Measurements from ENCODE around the gene ZNF37A. TPM values are rescaled to one million over a fixed set of nuclear protein-coding genes. Genes with fewer than 3 reads are reported as not detected.
"Not testable (repeated sequence)": the region's sequence is repeated elsewhere in the genome, so short reads cannot be mapped to it uniquely, and the experiment has no call there.

ZNF37A gene
- 20.0 TPM for total RNA-seq

- FAIRE-seq: no peak
- peak; percentile 81 to 84 for DNase-seq (ENCODE audit: low spot score in 2 of 2)
Observed at GRCh38 chr10:38094158-38094926, at the start of gene ZNF37A. TSS of gene ZNF37A (plus strand) at chr10:38094337. CDS start at chr10:38096618, 2,281 bp downstream.

DNA sequence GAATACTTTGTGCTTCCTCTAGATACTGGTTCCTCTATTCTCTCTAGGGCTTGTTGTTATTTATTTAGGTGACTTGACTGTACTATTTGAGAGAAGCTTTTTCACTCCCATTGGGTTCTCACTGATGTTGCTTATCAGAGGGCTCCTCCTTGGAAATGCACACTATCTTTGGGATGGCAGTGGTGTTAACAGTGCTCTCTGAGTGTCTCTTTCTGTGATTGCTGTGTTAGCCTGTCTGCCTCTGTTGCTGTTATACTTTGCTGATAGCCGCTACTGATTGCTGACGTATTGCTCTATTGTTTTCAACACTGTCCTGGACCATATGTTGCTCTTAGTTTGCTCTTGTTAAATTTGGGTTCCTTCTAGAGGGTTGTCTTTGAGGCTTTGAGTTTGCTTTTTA is 49.0 kb upstream of the ZNF37A start:
- no peak for FAIRE-seq
- no peak for DNase-seq (ENCODE audit: low spot score in 2 of 2)

- DNase-seq (ENCODE audit: low spot score in 2 of 2) (no peak), FAIRE-seq (no peak)
Observed at GRCh38 chr10:38047666-38048065, 46.5 kb upstream of the ZNF37A start.

GRCh38 chr10:38050212-38050611 is 43.9 kb upstream of the ZNF37A start:
- DNase-seq (ENCODE audit: low spot score in 2 of 2): no peak
- FAIRE-seq: no peak

DNA sequence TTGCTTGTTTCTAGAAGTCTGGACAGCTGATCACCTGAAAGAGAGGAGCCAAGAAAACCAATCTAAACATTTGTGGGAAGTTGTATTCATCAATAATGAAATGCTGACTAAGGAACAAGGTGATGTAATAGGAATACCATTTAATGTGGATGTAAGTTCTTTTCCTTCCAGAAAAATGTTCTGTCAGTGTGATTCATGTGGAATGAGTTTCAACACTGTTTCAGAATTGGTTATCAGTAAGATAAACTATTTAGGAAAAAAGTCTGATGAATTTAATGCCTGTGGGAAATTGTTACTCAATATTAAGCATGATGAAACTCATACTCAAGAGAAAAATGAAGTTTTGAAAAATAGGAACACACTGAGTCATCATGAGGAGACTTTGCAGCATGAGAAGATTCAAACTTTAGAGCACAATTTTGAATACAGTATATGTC is 39.8 kb upstream of the ZNF37A start:
- DNase-seq (ENCODE audit: low spot score in 2 of 2): no peak
- no peak for FAIRE-seq

DNA sequence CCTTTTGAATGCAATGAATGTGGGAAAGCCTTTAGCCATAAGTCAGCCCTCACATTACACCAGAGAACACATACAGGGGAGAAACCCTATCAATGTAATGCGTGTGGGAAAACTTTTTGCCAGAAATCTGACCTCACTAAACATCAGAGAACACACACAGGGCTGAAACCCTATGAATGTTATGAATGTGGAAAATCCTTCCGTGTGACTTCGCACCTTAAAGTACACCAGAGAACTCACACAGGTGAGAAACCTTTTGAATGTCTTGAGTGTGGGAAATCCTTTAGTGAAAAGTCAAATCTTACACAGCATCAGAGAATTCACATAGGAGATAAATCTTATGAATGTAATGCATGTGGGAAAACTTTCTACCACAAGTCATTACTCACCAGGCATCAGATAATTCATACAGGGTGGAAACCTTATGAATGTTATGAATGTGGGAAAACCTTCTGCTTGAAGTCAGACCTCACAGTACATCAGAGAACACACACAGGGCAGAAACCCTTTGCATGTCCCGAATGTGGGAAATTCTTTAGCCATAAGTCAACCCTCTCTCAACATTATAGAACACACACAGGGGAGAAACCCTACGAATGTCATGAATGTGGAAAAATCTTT is 38.8 kb upstream of the ZNF37A start:
- not testable (repeated sequence) for DNase-seq (ENCODE audit: low spot score in 2 of 2); FAIRE-seq

- not testable (repeated sequence) for DNase-seq (ENCODE audit: low spot score in 2 of 2); FAIRE-seq
Observed at GRCh38 chr10:38069663-38070062, 24.5 kb upstream of the ZNF37A start.

- FAIRE-seq: no peak
- DNase-seq (ENCODE audit: low spot score in 2 of 2): no peak
Observed at GRCh38 chr10:38070501-38070900, 23.6 kb upstream of the ZNF37A start.

- FAIRE-seq: no peak
Observed at GRCh38 chr10:38072552-38072951, 21.6 kb upstream of the ZNF37A start.

DNA sequence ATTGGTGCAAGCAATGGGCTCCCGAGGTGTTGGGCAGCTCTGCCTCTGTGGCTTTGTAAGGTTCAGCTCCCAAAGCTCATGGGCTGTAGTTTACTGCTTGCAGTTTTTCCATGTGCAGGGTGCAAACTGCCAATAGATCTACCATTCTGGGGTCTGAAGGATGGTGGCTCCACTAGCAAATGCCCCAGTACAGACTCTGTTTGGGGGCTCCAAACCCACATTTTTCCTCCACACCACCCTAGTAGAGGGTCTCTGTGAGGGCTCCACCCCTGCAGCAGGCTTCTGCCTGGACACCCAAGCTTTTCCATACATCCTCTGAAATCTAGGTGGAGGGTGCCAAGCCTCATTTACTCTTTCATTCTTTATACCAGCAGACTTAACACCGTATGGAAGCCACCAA is 17.4 kb upstream of the ZNF37A start:
- FAIRE-seq (no peak), DNase-seq (ENCODE audit: low spot score in 2 of 2) (no peak)

More at GRCh38 chr10:38072552-38072951, 21.6 kb upstream of the ZNF37A start:
- DNase-seq (ENCODE audit: low spot score in 2 of 2): no peak

- DNase-seq (ENCODE audit: low spot score in 2 of 2); FAIRE-seq: not testable (repeated sequence)
Observed at GRCh38 chr10:38093318-38093717, 819 bp upstream of the ZNF37A start.

DNA sequence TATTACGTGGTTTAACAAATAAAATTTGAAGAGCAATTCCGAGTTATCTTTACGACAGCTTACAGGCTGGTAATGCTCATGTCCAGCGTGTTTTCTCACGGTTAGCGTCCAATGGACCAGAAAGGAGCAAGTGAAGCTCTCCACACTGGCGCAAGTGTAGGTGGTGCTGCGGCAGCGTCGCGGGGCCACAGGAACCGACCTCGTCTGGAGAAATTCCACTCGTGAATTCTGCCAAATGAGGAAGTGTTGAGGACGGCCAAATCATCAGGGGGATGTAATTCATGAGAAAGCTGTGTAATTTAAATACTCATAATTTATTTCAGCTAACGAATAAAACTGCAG is 350 bp upstream of the ZNF37A start:
- DNase-seq (ENCODE audit: low spot score in 2 of 2): no peak
- FAIRE-seq: no peak

DNA sequence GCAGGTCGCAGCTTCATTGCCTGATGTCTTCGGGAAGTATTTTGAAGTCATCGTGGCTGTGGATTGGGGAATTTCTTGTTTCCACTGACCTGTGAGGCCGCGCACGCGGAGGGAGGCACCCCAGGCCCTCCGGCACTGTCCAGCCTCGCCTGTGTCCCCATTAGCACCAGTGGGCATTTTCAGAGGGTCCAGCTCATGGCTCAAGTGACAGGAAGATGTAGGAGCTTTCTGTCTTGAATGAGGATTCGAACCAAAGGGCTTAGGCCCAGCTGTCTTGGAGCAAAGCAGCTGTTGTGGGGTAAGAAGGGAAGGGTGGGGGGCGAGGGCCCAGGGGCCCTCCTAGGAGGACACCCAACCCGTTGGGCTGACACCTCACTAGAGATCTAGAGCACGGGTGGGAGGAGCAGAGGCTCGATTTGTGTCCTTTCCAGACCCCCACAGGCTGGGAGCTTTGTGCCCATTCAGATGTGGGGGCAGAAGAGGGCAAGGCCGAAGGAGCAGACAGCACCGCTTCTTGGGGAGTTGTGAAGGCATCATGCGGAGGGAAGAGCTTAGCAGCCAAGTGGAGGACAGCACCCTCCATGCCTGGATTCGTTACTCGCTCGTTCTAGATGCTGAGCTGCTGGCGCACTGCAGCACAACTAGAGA is 914 bp downstream of the ZNF37A start:
- FAIRE-seq (no peak), DNase-seq (ENCODE audit: low spot score in 2 of 2) (no peak)

DNA sequence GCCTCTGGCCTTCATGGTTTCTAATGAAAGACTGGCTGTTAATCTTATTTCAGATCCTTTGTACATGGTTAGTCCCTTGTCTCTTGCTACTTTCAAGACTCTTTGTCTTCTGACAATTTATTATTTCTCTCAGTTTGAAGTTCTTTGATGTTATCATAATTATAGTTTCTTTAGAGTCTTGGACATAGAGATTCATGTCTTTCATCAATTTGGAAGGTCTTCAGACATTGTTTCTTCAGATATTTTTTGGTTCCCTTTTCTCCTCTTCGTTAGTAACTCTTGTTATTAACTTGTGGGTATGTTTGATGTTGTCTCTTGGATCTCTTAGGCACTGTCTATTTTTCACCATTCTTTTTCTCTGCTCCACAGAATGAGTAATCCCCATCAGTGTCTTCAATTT is 8.7 kb downstream of the ZNF37A start:
- FAIRE-seq (no peak), DNase-seq (ENCODE audit: low spot score in 2 of 2) (no peak)

DNA sequence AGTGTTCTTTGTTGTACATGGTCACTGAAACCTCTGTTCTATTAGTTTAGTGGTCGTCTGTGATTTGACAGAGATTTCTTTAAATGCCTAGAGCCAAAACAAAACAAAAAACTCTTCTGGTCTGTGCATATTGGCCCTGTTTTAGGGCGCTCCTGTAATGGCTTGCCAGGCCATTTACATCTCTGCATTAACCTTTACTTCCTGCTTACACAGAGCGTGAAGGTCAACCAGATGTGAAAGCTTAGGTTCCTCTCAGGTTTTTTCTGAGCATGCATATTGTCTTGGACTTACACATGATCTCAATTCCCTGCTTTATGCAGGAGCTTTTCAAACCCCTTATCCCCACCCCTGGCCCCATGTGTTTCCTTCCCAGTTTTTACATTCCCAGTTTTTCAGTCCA is 9.6 kb downstream of the ZNF37A start:
- DNase-seq (ENCODE audit: low spot score in 2 of 2) (no peak), FAIRE-seq (no peak)

DNA sequence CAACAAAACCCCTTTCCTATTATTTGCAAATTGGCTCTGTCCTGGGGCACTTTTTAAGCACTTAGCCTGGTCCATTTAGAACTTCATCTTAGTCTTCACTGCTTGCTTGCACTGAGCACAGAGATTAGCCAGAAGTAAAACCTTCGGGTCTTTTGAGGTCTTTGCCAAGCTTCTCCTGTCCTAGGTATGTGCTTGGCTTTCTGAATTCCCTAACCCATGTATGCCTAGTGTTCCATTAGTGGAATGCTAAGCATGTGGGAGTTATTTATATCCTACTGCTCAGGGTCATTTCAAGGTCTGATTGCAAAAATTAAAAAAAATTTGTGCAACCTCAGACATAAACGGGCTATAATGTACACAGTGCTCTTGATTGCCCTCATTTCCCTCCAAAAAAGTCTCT is 18.0 kb downstream of the ZNF37A start:
- DNase-seq (ENCODE audit: low spot score in 2 of 2) (no peak), FAIRE-seq (no peak)

- DNase-seq (ENCODE audit: low spot score in 2 of 2) (no peak), FAIRE-seq (no peak)
Observed at GRCh38 chr10:38118072-38118807, 24.1 kb downstream of the ZNF37A start.

DNA sequence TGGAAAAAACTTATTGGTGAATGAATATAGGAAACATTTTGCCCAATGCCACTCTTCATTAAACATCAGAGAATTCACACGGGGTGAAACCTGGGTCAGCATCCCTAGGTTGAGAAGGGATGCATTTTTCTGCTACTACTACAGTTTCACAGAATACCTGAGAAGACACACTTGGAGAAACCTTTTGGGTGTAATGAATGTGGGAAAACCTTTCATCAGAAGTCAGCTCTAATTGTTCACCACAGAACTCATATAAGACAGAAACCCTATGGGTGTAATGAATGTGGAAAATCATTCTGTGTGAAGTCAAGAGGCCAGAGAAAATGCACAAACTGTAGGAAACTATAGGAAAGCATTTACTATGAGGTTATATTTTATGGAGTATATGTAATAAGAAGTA is 24.9 kb downstream of the ZNF37A start:
- FAIRE-seq (no peak), DNase-seq (ENCODE audit: low spot score in 2 of 2) (no peak)

GRCh38 chr10:38127812-38128211 is 33.7 kb downstream of the ZNF37A start:
- no peak for FAIRE-seq
- DNase-seq (ENCODE audit: low spot score in 2 of 2): no peak

GRCh38 chr10:38143587-38143986 is 49.5 kb downstream of the ZNF37A start:
- DNase-seq (ENCODE audit: low spot score in 2 of 2) (no peak), FAIRE-seq (no peak)

All from frontal cortex (tissue), 4 donors.